CD8-positive, alpha-beta memory T cell (primary cell): Measurements from ENCODE around the gene CATSPER3. TPM values are rescaled to one million over a fixed set of nuclear protein-coding genes. Genes with fewer than 3 reads are reported as not detected.
A peak's percentile ranks its signal among the peaks of the same experiment; 100 is the strongest.

Experiments
- CTCF ChIA-PET: fragments of 350-600 bp; sonication (Branson Sonifier 250); formaldehyde crosslinking; loops from one replicate; lab custom pipeline; 2021; ENCODE audit warnings: antibody characterized with exemption; lab: Charles Lee
- POLR2A ChIA-PET: fragments of 350-600 bp; sonication (Branson Sonifier 250); formaldehyde crosslinking; loops from one replicate; lab custom pipeline; 2021; ENCODE audit warnings: antibody characterized with exemption; lab: Charles Lee
- DNase-seq, 5 donors: peaks; one replicate each; pipeline versions ENCODE4 v3.0.0 to v3.0.0-alpha.2; 2020 to 2022; ENCODE audit warnings: mixed read lengths in 1 of 5
- H3K27ac ChIP-seq: one replicate; pipeline ENCODE4 v1.7.0; 2013; ENCODE audit warnings: low read depth, mild to moderate bottlenecking, low read length, moderate library complexity
- H3K27me3 ChIP-seq: 2 replicates; pipeline ENCODE4 v1.7.0; 2013; ENCODE audit warnings: low read length, mild to moderate bottlenecking; ENCODE audit not compliant: insufficient read depth, poor library complexity, severe bottlenecking
- H3K36me3 ChIP-seq: 2 replicates; pipeline ENCODE4 v1.7.0; 2013; ENCODE audit warnings: mild to moderate bottlenecking, low read length, moderate library complexity; ENCODE audit not compliant: insufficient read depth
- H3K4me1 ChIP-seq: 2 replicates; pipeline ENCODE4 v1.7.0; 2013; ENCODE audit warnings: mild to moderate bottlenecking, low read length, moderate library complexity; ENCODE audit not compliant: insufficient read depth
- H3K4me3 ChIP-seq: 2 replicates; pipeline ENCODE4 v1.7.0; 2013; ENCODE audit warnings: mild to moderate bottlenecking, low read length
- H3K9me3 ChIP-seq: 2 replicates; pipeline ENCODE4 v1.7.0; 2013; ENCODE audit warnings: mild to moderate bottlenecking, low read length
- H3K27ac Mint-ChIP-seq, 8 donors: one replicate each; pipeline ENCODE4 v1.8.0; 2020 to 2021; ENCODE audit warnings: mixed read lengths in 8 of 8, mild to moderate bottlenecking in 6 of 8, inconsistent platforms in 3 of 8, moderate library complexity in 3 of 8
- H3K27me3 Mint-ChIP-seq, 2 donors: one replicate each; pipeline ENCODE4 v1.8.0; 2020 to 2021; ENCODE audit warnings: mixed read lengths in 2 of 2, mild to moderate bottlenecking in 1 of 2, moderate library complexity in 1 of 2
- H3K36me3 Mint-ChIP-seq, 3 donors: one replicate each; pipeline ENCODE4 v1.8.0; 2020 to 2021; ENCODE audit warnings: mixed read lengths in 3 of 3, inconsistent platforms in 1 of 3, mild to moderate bottlenecking in 1 of 3
- H3K4me1 Mint-ChIP-seq, 3 donors: one replicate each; pipeline ENCODE4 v1.8.0; 2020 to 2021; ENCODE audit warnings: mixed read lengths in 3 of 3, inconsistent platforms in 1 of 3, mild to moderate bottlenecking in 1 of 3
- H3K4me3 Mint-ChIP-seq, 7 donors: one replicate each; pipeline ENCODE4 v1.8.0; 2020 to 2021; ENCODE audit warnings: mixed read lengths in 7 of 7, mild to moderate bottlenecking in 6 of 7, moderate library complexity in 4 of 7, inconsistent platforms in 2 of 7
- H3K9me3 Mint-ChIP-seq, 5 donors: one replicate each; pipeline ENCODE4 v1.8.0; 2020 to 2022; ENCODE audit warnings: mixed read lengths in 5 of 5, mild to moderate bottlenecking in 3 of 5, moderate library complexity in 2 of 5, inconsistent platforms in 1 of 5
- polyA plus RNA-seq: library from polyadenylated mRNA; unstranded; fragments of 300-500 nt; fragmentation: Illumina TruSeq; gene quantifications from one replicate; pipeline ENCODE4 v1.2.3, GENCODE V29; 2021
- total RNA-seq, 2 experiments: library from RNA; stranded (reverse); gene quantifications; one replicate each; pipeline ENCODE4 v1.2.3, GENCODE V29; 2021

CATSPER3 gene
- total and polyA plus RNA-seq, 3 experiments from 2014 or later: 0.18 to 0.36 (median 0.29) TPM

GRCh38 chr5:135053278-135053677 lies 85.6 kb downstream of the CATSPER3 start:
- H3K9me3 Mint-ChIP-seq: no peaks in the 10 kb centered on the region
- CTCF ChIA-PET: no interaction called here
- peaks cover 0 to 4% (median 0%) of the 10 kb centered on the region in 3 donors for H3K4me1 Mint-ChIP-seq
- H3K36me3 ChIP-seq: no peaks in the 10 kb centered on the region
- no peak overlapping the region for H3K27ac ChIP-seq
- no peak overlapping the region for H3K4me3 Mint-ChIP-seq
- H3K9me3 ChIP-seq: no peaks in the 10 kb centered on the region
- no peak overlapping the region for H3K4me3 ChIP-seq
- H3K4me1 ChIP-seq: no peaks in the 10 kb centered on the region
- no peaks in the 10 kb centered on the region for H3K36me3 Mint-ChIP-seq
- POLR2A ChIA-PET: no interaction called here
- H3K27me3 Mint-ChIP-seq: peaks cover 24 to 53% of the 10 kb centered on the region in 2 donors
- no peak overlapping the region for H3K27ac Mint-ChIP-seq
- DNase-seq: no peak
- H3K27me3 ChIP-seq: no peaks in the 10 kb centered on the region

- Histone ChIP-seq H3K27ac (no peak overlapping the region), H3K36me3 (no peaks in the 10 kb centered on the region), H3K27me3 (no peaks in the 10 kb centered on the region), H3K4me3 (no peak overlapping the region), H3K4me1 (no peaks in the 10 kb centered on the region), H3K9me3 (no peaks in the 10 kb centered on the region)
- no peak for DNase-seq
- CTCF ChIA-PET: no interaction called here
- Mint-ChIP-seq H3K4me3 (no peak overlapping the region), H3K27ac (no peak overlapping the region), H3K9me3 (no peaks in the 10 kb centered on the region), H3K27me3 (peaks cover 26 to 57% of the 10 kb centered on the region in 2 donors), H3K36me3 (no peaks in the 10 kb centered on the region), H3K4me1 (peaks cover 0 to 4% (median 0%) of the 10 kb centered on the region in 3 donors)
- POLR2A ChIA-PET: no interaction called here
Observed at GRCh38 chr5:135053989-135054388, 86.3 kb downstream of the CATSPER3 start.

DNA sequence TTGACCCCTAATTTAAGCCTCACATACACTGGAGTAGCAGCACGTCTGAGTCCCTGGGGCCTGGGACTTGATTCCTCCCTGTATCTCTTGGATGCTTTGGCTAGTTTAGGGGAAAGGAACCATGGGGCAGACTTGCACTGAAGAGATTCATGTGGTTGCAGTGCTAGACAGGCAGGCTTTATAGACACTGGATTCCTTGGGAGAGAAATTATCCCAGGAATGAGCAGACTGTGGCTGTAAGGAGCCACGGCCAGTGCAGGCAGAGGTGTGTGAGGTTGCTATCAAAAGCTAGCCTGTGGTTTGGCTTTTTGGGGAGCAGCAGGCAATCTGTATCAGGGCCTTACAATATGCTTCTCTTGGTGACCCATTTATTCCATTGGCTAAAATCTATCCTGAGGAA lies 86.8 kb downstream of the CATSPER3 start:
- ChIA-PET POLR2A (no interaction called here), CTCF (no interaction called here)
- H3K27me3 Mint-ChIP-seq: peaks cover 28 to 52% of the 10 kb centered on the region in 2 donors

GRCh38 chr5:135055396-135055795 lies 87.7 kb downstream of the CATSPER3 start:
- H3K9me3 ChIP-seq: no peaks in the 10 kb centered on the region
- POLR2A ChIA-PET: no interaction called here
- Mint-ChIP-seq H3K27ac (no peak overlapping the region), H3K27me3 (peaks cover 25 to 52% of the 10 kb centered on the region in 2 donors), H3K36me3 (no peaks in the 10 kb centered on the region), H3K4me1 (peaks cover 0 to 4% (median 0%) of the 10 kb centered on the region in 3 donors), H3K9me3 (no peaks in the 10 kb centered on the region), H3K4me3 (no peak overlapping the region)
- H3K36me3 ChIP-seq: no peaks in the 10 kb centered on the region
- no peak overlapping the region for H3K27ac ChIP-seq
- H3K4me1 ChIP-seq: no peaks in the 10 kb centered on the region
- H3K4me3 ChIP-seq: no peak overlapping the region
- H3K27me3 ChIP-seq: no peaks in the 10 kb centered on the region
- CTCF ChIA-PET: no interaction called here
- no peak for DNase-seq

More for the DNA sequence above, 86.8 kb downstream of the CATSPER3 start:
- peaks cover 0 to 4% (median 0%) of the 10 kb centered on the region in 3 donors for H3K4me1 Mint-ChIP-seq
- Histone ChIP-seq H3K27me3 (no peaks in the 10 kb centered on the region), H3K9me3 (no peaks in the 10 kb centered on the region), H3K36me3 (no peaks in the 10 kb centered on the region), H3K4me1 (no peaks in the 10 kb centered on the region), H3K4me3 (no peak overlapping the region), H3K27ac (no peak overlapping the region)
- H3K36me3 Mint-ChIP-seq: no peaks in the 10 kb centered on the region
- no peak overlapping the region for H3K4me3 Mint-ChIP-seq
- H3K9me3 Mint-ChIP-seq: no peaks in the 10 kb centered on the region
- no peak overlapping the region for H3K27ac Mint-ChIP-seq
- no peak for DNase-seq

DNA sequence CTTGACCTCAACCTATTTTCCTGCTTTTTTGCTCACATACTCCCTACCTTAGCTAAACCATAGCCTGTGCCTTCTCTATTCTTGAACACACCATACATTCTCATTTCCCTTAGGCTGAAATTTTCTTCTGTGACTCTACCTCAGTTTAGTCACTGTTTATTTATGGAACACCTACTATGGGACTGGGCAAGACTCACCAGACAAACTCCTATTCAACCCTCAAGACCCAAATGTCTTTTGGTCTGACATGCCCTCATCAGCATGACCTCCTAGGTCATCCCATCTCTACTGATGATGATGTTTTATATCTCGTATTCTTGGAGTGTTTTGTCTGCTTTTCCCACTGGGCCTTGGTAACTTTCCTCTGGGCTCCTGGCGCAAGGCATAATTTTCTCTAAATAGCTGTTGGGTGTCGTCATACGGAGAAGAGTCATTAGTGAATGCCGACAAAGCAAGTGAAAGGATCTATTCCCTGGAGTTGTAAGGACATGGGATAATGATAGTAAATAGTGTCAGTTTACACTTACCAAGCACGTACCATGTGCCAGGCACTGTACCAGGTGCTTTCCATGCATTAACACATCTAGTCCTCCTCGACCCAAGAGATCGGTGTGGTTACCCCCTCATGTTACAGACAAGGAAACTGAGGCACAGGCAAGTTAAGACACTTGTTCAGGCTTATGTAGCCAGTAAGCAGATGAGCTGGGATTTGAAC lies 88.8 kb downstream of the CATSPER3 start:
- H3K27ac ChIP-seq: no peak overlapping the region
- Mint-ChIP-seq H3K27ac (peak overlapping the region in 1 of 8 donors; percentile 59), H3K27me3 (peaks cover 19 to 51% of the 10 kb centered on the region in 2 donors), H3K4me1 (peaks cover 0 to 4% (median 0%) of the 10 kb centered on the region in 3 donors), H3K9me3 (no peaks in the 10 kb centered on the region), H3K4me3 (no peak overlapping the region), H3K36me3 (no peaks in the 10 kb centered on the region)
- H3K27me3 ChIP-seq: no peaks in the 10 kb centered on the region
- no peak overlapping the region for H3K4me3 ChIP-seq
- no peaks in the 10 kb centered on the region for H3K9me3 ChIP-seq
- H3K36me3 ChIP-seq: no peaks in the 10 kb centered on the region
- no peak for DNase-seq
- ChIA-PET CTCF (no interaction called here), POLR2A (no interaction called here)
- no peaks in the 10 kb centered on the region for H3K4me1 ChIP-seq

GRCh38 chr5:135057233-135057632 lies 89.5 kb downstream of the CATSPER3 start:
- no peaks in the 10 kb centered on the region for H3K9me3 ChIP-seq
- H3K36me3 ChIP-seq: no peaks in the 10 kb centered on the region
- no peaks in the 10 kb centered on the region for H3K36me3 Mint-ChIP-seq
- H3K27me3 Mint-ChIP-seq: peaks cover 19 to 44% of the 10 kb centered on the region in 2 donors
- H3K4me1 ChIP-seq: no peaks in the 10 kb centered on the region
- no peak for DNase-seq
- CTCF ChIA-PET: no interaction called here
- H3K9me3 Mint-ChIP-seq: no peaks in the 10 kb centered on the region
- no peak overlapping the region for H3K4me3 ChIP-seq
- POLR2A ChIA-PET: no interaction called here
- H3K27me3 ChIP-seq: no peaks in the 10 kb centered on the region
- H3K4me1 Mint-ChIP-seq: peaks cover 0 to 4% (median 0%) of the 10 kb centered on the region in 3 donors
- H3K4me3 Mint-ChIP-seq: no peak overlapping the region
- H3K27ac Mint-ChIP-seq: no peak overlapping the region
- H3K27ac ChIP-seq: no peak overlapping the region

- Histone ChIP-seq H3K9me3 (no peaks in the 10 kb centered on the region), H3K4me1 (no peaks in the 10 kb centered on the region), H3K36me3 (no peaks in the 10 kb centered on the region), H3K27me3 (no peaks in the 10 kb centered on the region), H3K27ac (no peak overlapping the region), H3K4me3 (no peak overlapping the region)
- no peaks in the 10 kb centered on the region for H3K9me3 Mint-ChIP-seq
- H3K36me3 Mint-ChIP-seq: no peaks in the 10 kb centered on the region
- H3K4me1 Mint-ChIP-seq: peaks cover 0 to 4% (median 0%) of the 10 kb centered on the region in 3 donors
- CTCF ChIA-PET: no interaction called here
- no peak overlapping the region for H3K27ac Mint-ChIP-seq
- POLR2A ChIA-PET: no interaction called here
- no peak overlapping the region for H3K4me3 Mint-ChIP-seq
- peaks cover 20 to 43% of the 10 kb centered on the region in 2 donors for H3K27me3 Mint-ChIP-seq
- DNase-seq: no peak
Observed at GRCh38 chr5:135058331-135058732, 90.6 kb downstream of the CATSPER3 start.

DNA sequence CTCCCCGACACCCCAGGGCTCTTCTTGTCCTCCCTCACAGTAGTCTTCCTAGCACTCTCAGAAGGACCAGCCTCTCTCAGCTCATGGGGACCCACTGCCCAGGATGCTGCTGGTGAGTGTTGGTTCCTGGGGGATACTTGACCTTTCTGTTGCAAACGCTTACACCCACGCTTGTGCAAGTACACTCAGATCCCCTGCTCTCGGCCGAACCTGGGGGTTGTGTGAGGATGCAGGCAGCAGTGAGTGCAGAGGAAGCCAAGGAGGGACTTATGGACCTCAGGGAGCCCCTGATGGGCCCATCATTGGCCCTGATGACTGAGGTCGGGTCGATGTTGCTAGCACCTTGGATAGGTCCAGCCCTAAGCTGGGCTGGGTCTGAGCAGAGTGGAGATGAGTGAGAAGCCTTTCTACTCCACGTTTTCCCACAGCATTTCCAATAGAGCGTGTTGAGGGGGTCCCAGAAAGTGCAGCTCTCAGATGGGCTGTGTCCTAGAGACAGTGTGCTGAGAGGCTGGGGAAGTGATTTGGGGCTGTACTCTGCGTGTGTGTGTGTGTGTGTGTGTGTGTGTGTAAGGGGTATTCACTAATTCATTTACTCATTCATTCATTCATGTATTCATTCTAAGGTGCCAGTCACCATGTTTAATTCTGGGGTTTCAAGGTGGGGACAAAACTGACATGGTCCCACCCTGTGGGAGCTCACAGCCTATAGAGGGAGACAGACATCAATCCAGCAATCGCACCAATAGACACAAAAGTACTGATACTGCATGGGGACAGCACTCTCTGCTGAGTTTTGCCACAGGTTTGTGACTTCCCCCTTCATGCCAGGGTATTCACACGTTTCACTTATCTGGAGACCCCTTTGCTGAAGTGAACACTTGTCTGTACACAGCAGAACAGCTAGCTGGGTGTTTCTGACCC lies 91.6 kb downstream of the CATSPER3 start:
- Mint-ChIP-seq H3K4me3 (no peak overlapping the region), H3K27me3 (peaks cover 20 to 40% of the 10 kb centered on the region in 2 donors), H3K4me1 (no peaks in the 10 kb centered on the region), H3K36me3 (no peaks in the 10 kb centered on the region), H3K9me3 (no peaks in the 10 kb centered on the region), H3K27ac (no peak overlapping the region)
- ChIA-PET POLR2A (no interaction called here), CTCF (interaction anchor here (1.0 kb wide), 1 partner anchor 11 kb away, joined by 3 read pairs; no protein-coding TSS in a partner anchor)
- Histone ChIP-seq H3K4me3 (no peak overlapping the region), H3K27me3 (no peaks in the 10 kb centered on the region), H3K4me1 (no peaks in the 10 kb centered on the region), H3K9me3 (no peaks in the 10 kb centered on the region), H3K36me3 (no peaks in the 10 kb centered on the region), H3K27ac (no peak overlapping the region)
- no peak for DNase-seq
